ENCODE measurements around the gene UBA52.
"Not testable (repeated sequence)": the region's sequence is repeated elsewhere in the genome, so short reads cannot be mapped to it uniquely, and the experiment has no call there.

UBA52 gene

DNA sequence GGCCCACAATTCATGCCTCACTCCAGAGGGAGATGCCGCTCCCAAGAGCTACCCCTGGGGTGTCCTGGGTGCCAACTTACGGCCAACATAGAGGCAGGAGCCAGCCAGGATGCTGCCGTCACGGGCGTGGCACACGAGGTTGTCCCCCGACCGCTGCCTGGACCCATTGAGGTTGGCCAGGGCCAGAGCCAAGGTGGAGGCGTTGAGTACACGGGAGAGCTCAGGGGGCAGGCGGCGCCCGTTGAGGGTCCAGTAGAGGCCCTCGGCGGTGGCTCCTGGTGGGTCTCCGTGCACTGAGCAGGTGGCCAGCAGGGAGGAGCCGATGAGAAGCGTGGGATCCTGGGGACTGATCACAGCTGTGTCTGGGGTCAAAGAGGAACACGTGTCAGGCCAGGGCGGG, 27.8 kb downstream of the UBA52 start:
- Histone ChIP-seq H3K9ac (ENCODE audit: low read length) (no peak overlapping the region), H4K20me1 (ENCODE audit: insufficient read depth, low read length) (no peaks in the 10 kb centered on the region), H3K27me3 (replicated peaks; ENCODE audit: insufficient read depth, low read length) (peaks cover 69% of the 10 kb centered on the region), H3F3A (ENCODE audit: insufficient read depth, low read length) (0 out of 2 replicates have a peak, but pooled peaks cover 1% of the 10 kb centered on the region), H3K36me3 (replicated peaks; ENCODE audit: insufficient read depth, low read length) (no peaks in the 10 kb centered on the region), H2AFZ (ENCODE audit: low read length) (no peak overlapping the region), H3K79me2 (ENCODE audit: low read length) (no peaks in the 10 kb centered on the region), H3K9me2 (replicated peaks; ENCODE audit: insufficient read depth, low read length) (no peaks in the 10 kb centered on the region), H3K4me1 (ENCODE audit: low read length) (no peaks in the 10 kb centered on the region; the same call in 1 of the 2 replicates), H3K9me3 (replicated peaks; ENCODE audit: insufficient read depth, low read length) (no peaks in the 10 kb centered on the region), H3K4me2 (ENCODE audit: low read depth, low read length) (no peak overlapping the region), H3K27ac (ENCODE audit: low read length) (no peak overlapping the region), H3K4me3 (ENCODE audit: low read length) (no peak overlapping the region)
- no peak for TF ChIP-seq CTCF (IDR thresholded peaks at IDR 0.05; ENCODE audit: low read length)
- no peak for TF ChIP-seq EZH2phosphoT487 (IDR thresholded peaks at IDR 0.05; ENCODE audit: low read length)
- no peak for TF ChIP-seq EZH2 (optimal IDR thresholded peaks at IDR 0.05; ENCODE audit: low read depth, low read length)
- no peak for DNase-seq

DNA sequence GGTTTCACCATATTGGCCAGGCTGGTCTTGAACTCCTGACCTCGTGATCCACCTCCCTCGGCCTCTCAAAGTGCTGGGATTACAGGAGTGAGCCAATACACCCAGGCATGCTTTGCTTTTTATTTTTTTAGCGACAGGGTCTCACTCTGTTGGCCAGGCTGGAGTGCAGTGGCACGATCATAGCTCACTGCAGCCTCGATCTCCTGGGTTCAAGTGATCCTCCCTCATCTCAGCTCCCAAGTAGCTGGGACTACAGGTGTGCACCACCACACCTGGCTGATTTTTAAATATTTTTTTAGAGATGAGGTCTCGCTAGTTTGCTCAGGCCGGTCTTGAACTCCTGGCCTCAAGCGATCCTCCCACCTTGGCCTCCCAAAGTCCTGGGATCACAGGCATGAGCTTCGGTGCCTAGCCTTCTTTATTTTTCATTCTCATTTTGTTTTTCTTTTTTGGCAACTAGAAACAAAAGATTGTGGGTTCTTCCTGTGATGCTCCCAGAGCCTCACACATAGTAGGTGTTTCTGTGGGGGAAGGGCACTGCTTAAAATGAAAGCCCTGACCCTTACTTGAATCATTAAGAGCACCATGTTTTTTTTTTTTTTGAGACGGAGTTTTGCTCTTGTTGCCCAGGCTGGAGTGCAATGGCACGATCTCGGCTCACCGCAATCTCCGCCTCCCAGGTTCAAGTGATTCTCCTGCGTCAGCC, 29.2 kb downstream of the UBA52 start:
- not testable (repeated sequence) for H3K27ac ChIP-seq (ENCODE audit: low read length); H3K36me3 ChIP-seq (replicated peaks; ENCODE audit: insufficient read depth, low read length); H3K4me1 ChIP-seq (ENCODE audit: low read length); H3K79me2 ChIP-seq (ENCODE audit: low read length); H2AFZ ChIP-seq (ENCODE audit: low read length); H3F3A ChIP-seq (ENCODE audit: insufficient read depth, low read length); H4K20me1 ChIP-seq (ENCODE audit: insufficient read depth, low read length); DNase-seq; H3K9me2 ChIP-seq (replicated peaks; ENCODE audit: insufficient read depth, low read length); H3K9ac ChIP-seq (ENCODE audit: low read length); H3K4me3 ChIP-seq (ENCODE audit: low read length); H3K4me2 ChIP-seq (ENCODE audit: low read depth, low read length); H3K9me3 ChIP-seq (replicated peaks; ENCODE audit: insufficient read depth, low read length)
- H3K27me3 ChIP-seq (replicated peaks; ENCODE audit: insufficient read depth, low read length): peaks cover 76% of the 10 kb centered on the region

DNA sequence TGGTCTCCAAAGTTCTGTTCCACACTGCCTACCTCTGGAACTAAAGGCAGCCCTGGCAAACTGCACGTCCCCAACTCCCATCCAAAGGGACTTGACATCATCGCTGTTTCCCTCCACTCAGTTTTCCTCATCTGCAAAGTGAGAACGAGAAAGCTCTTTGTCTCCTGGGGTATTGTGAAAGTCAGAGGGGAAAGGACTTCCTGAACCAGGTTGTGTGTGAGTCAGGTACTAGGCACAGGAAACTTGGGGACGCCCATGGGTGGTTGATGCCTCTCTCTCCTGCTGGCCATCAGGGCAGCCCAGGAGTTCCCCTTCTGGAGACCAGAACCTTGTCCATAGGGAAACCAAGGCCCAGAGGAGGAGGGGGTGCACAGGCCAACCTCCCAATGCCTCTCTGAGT, 30.2 kb downstream of the UBA52 start:
- Histone ChIP-seq H3K4me1 (ENCODE audit: low read length) (no peaks in the 10 kb centered on the region), H4K20me1 (ENCODE audit: insufficient read depth, low read length) (no peaks in the 10 kb centered on the region), H3K4me3 (ENCODE audit: low read length) (no peak overlapping the region), H3F3A (ENCODE audit: insufficient read depth, low read length) (no peaks in the 10 kb centered on the region), H3K9me3 (replicated peaks; ENCODE audit: insufficient read depth, low read length) (no peaks in the 10 kb centered on the region), H3K4me2 (ENCODE audit: low read depth, low read length) (no peak overlapping the region), H3K79me2 (ENCODE audit: low read length) (no peaks in the 10 kb centered on the region), H3K27ac (ENCODE audit: low read length) (no peak overlapping the region), H2AFZ (ENCODE audit: low read length) (no peak overlapping the region), H3K36me3 (replicated peaks; ENCODE audit: insufficient read depth, low read length) (no peaks in the 10 kb centered on the region), H3K9me2 (replicated peaks; ENCODE audit: insufficient read depth, low read length) (no peaks in the 10 kb centered on the region), H3K27me3 (replicated peaks; ENCODE audit: insufficient read depth, low read length) (peaks cover 80% of the 10 kb centered on the region), H3K9ac (ENCODE audit: low read length) (no peak overlapping the region)
- no peak for DNase-seq
- no peak for TF ChIP-seq EZH2 (optimal IDR thresholded peaks at IDR 0.05; ENCODE audit: low read depth, low read length)
- no peak for TF ChIP-seq EZH2phosphoT487 (IDR thresholded peaks at IDR 0.05; ENCODE audit: low read length)
- no peak for TF ChIP-seq CTCF (IDR thresholded peaks at IDR 0.05; ENCODE audit: low read length)

- no peak overlapping the region for H2AFZ ChIP-seq (ENCODE audit: low read length)
- no peaks in the 10 kb centered on the region for H4K20me1 ChIP-seq (ENCODE audit: insufficient read depth, low read length)
- DNase-seq: no peak
- TF ChIP-seq EZH2 (optimal IDR thresholded peaks at IDR 0.05; ENCODE audit: low read depth, low read length) (no peak), CTCF (IDR thresholded peaks at IDR 0.05; ENCODE audit: low read length) (peak; percentile 18), EZH2phosphoT487 (IDR thresholded peaks at IDR 0.05; ENCODE audit: low read length) (no peak)
- H3K9me2 ChIP-seq (replicated peaks; ENCODE audit: insufficient read depth, low read length): no peaks in the 10 kb centered on the region
- no peak overlapping the region for H3K4me3 ChIP-seq (ENCODE audit: low read length)
- no peak overlapping the region for H3K27ac ChIP-seq (ENCODE audit: low read length)
- H3K36me3 ChIP-seq (replicated peaks; ENCODE audit: insufficient read depth, low read length): no peaks in the 10 kb centered on the region
- peaks cover 85% of the 10 kb centered on the region for H3K27me3 ChIP-seq (replicated peaks; ENCODE audit: insufficient read depth, low read length)
- no peaks in the 10 kb centered on the region for H3K9me3 ChIP-seq (replicated peaks; ENCODE audit: insufficient read depth, low read length)
- H3K9ac ChIP-seq (ENCODE audit: low read length): no peak overlapping the region
- H3K79me2 ChIP-seq (ENCODE audit: low read length): no peaks in the 10 kb centered on the region
- H3K4me1 ChIP-seq (ENCODE audit: low read length): no peaks in the 10 kb centered on the region
- no peak overlapping the region for H3K4me2 ChIP-seq (ENCODE audit: low read depth, low read length)
- no peaks in the 10 kb centered on the region for H3F3A ChIP-seq (ENCODE audit: insufficient read depth, low read length)
Measured at GRCh38 chr19:18603255-18603957, 31.7 kb downstream of the UBA52 start.

All from MM.1S (cell line).